ENCODE data around the gene UTS2R. TPM values are rescaled to one million over a fixed set of nuclear protein-coding genes. Genes with fewer than 3 reads are reported as not detected.

The UTS2R gene
- total and polyA plus RNA-seq, 2 of the 4 experiments (the other 2 are of a cell fraction) = not detected

GRCh38 chr17:82328994-82329507, 42.5 kb upstream of the UTS2R start:
- H4K91ac ChIP-seq (ENCODE audit: insufficient read depth, low read depth, low read length) = no peak overlapping the region
- no peaks in the 10 kb centered on the region for H3K36me3 ChIP-seq (ENCODE audit: control insufficient read depth, insufficient read depth, low read length)
- dilution Hi-C loops (cut with HindIII; ENCODE audit: low sequenced_read_pairs, unreplicated experiment) (no loop called here), intact Hi-C loops (cut with micrococcal nuclease) (loop anchor here (10.0 kb wide), 1 partner anchor 294 kb away; the partner anchor contains the start of genes DCXR and RAC3), in situ Hi-C loops (cut with MboI; ENCODE audit: low sequenced_read_pairs) (no loop called here)
- H3K23ac ChIP-seq (ENCODE audit: low read depth, low read length) = no peak overlapping the region
- no peak overlapping the region for H4K8ac ChIP-seq (ENCODE audit: low read depth in 2 of 2, low read length in 2 of 2)
- peaks cover 10% of the 10 kb centered on the region for H3K27me3 ChIP-seq (ENCODE audit: control insufficient read depth, insufficient read depth, low read length)
- no peak for TF ChIP-seq RCOR1 (IDR thresholded peaks at IDR 0.05; ENCODE audit: insufficient replicate concordance, low read length)
- no peak for TF ChIP-seq CEBPB (IDR thresholded peaks at IDR 0.05; ENCODE audit: low read depth, low read length)
- no peak for TF ChIP-seq BHLHE40 (IDR thresholded peaks at IDR 0.05; ENCODE audit: low read depth, low read length)
- TF ChIP-seq USF2 (IDR thresholded peaks at IDR 0.05; ENCODE audit: low read depth, low read length) = no peak
- TF ChIP-seq NFE2L2 (IDR thresholded peaks at IDR 0.05; ENCODE audit: low read depth, low read length) = no peak
- TF ChIP-seq MXI1 (IDR thresholded peaks at IDR 0.05; ENCODE audit: borderline replicate concordance, low read depth, low read length) = no peak
- TF ChIP-seq RAD21 (IDR thresholded peaks at IDR 0.05; ENCODE audit: low read length) = no peak
- 87% methylated on average over 7 of the region's 15 CpGs; no CpG with 5 or more reads in 1 of the 2 experiments for WGBS, 2 experiments (ENCODE audit: extremely low coverage in 2 of 2, insufficient read length in 1 of 2)
- CTCF ChIA-PET = no interaction called here
- H2AK9ac ChIP-seq (replicated peaks; ENCODE audit: low read depth, low read length, poor library complexity) = peak overlapping the region; percentile 69
- no peaks in the 10 kb centered on the region for H3K9me1 ChIP-seq (ENCODE audit: insufficient read depth, low read length)
- H2AFZ ChIP-seq (replicated peaks; ENCODE audit: low read length, poor library complexity) = no peak overlapping the region
- H2BK5ac ChIP-seq (ENCODE audit: low read depth, low read length, poor library complexity, severe bottlenecking) = no peak overlapping the region
- no peak overlapping the region for H3K56ac ChIP-seq (ENCODE audit: extremely low read depth, insufficient read depth, low read length)
- no peak overlapping the region for H3K9ac ChIP-seq (ENCODE audit: low read depth, low read length)
- no peak overlapping the region for H2BK15ac ChIP-seq (ENCODE audit: low read depth, low read length)
- no peak overlapping the region for H3K14ac ChIP-seq (replicated peaks; ENCODE audit: low read depth, low read length)
- no peak overlapping the region for H2AK5ac ChIP-seq (ENCODE audit: low read depth, low read length)
- H2BK120ac ChIP-seq (ENCODE audit: low read depth, low read length) = no peak overlapping the region
- DNase-seq (no peak), ATAC-seq (ENCODE audit: low read depth) (no peak)
- H3K79me1 ChIP-seq (ENCODE audit: low read depth in 1 of 2, low read length in 2 of 2) = 0 out of 4 replicates have a peak, but pooled peaks cover 0 to 3% of the 10 kb centered on the region in 2 experiments
- no peak overlapping the region for H2BK20ac ChIP-seq (ENCODE audit: low read depth, low read length)
- H3K4me1 ChIP-seq (ENCODE audit: control insufficient read depth, insufficient read depth, low read length) = peaks cover 14% of the 10 kb centered on the region
- POLR2A ChIA-PET (ENCODE audit: unreplicated experiment) = no interaction called here
- no peaks in the 10 kb centered on the region for H3K9me3 ChIP-seq (ENCODE audit: control insufficient read depth, insufficient read depth, low read length)
- BruUV-seq (replicated peaks) = no TSS peak
- H4K5ac ChIP-seq (ENCODE audit: low read depth, low read length) = no peak overlapping the region
- H3K27ac ChIP-seq (ENCODE audit: insufficient read depth, low read length) = no peak overlapping the region
- H3K18ac ChIP-seq (ENCODE audit: low read depth, low read length) = no peak overlapping the region
- H4K20me1 ChIP-seq (ENCODE audit: insufficient read depth, low read length) = no peaks in the 10 kb centered on the region
- no peak overlapping the region for H3K4ac ChIP-seq (ENCODE audit: low read depth, low read length)
- H3K4me2 ChIP-seq (ENCODE audit: low read depth, low read length) = no peak overlapping the region
- no peak overlapping the region for H3K4me3 ChIP-seq (ENCODE audit: insufficient read depth, low read depth, low read length)

Data from IMR-90 (cell line).